HL-60 (cell line): Measurements from ENCODE around the gene CPAMD8.

ENCODE experiments used
- SPI1 ChIP-seq: IDR thresholded peaks from 2 replicates; pipeline ENCODE4 v1.6.1; 2012; ENCODE audit warnings: low read depth, mild to moderate bottlenecking, borderline replicate concordance
- TF ChIP-seq, protein P1 (sequence below): IDR thresholded peaks from 2 replicates; pipeline ENCODE4 v1.6.1; 2012; ENCODE audit warnings: low read depth; ENCODE audit not compliant: insufficient replicate concordance

- TF ChIP-seq, protein P1, sequence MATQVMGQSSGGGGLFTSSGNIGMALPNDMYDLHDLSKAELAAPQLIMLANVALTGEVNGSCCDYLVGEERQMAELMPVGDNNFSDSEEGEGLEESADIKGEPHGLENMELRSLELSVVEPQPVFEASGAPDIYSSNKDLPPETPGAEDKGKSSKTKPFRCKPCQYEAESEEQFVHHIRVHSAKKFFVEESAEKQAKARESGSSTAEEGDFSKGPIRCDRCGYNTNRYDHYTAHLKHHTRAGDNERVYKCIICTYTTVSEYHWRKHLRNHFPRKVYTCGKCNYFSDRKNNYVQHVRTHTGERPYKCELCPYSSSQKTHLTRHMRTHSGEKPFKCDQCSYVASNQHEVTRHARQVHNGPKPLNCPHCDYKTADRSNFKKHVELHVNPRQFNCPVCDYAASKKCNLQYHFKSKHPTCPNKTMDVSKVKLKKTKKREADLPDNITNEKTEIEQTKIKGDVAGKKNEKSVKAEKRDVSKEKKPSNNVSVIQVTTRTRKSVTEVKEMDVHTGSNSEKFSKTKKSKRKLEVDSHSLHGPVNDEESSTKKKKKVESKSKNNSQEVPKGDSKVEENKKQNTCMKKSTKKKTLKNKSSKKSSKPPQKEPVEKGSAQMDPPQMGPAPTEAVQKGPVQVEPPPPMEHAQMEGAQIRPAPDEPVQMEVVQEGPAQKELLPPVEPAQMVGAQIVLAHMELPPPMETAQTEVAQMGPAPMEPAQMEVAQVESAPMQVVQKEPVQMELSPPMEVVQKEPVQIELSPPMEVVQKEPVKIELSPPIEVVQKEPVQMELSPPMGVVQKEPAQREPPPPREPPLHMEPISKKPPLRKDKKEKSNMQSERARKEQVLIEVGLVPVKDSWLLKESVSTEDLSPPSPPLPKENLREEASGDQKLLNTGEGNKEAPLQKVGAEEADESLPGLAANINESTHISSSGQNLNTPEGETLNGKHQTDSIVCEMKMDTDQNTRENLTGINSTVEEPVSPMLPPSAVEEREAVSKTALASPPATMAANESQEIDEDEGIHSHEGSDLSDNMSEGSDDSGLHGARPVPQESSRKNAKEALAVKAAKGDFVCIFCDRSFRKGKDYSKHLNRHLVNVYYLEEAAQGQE = no peak
- TF ChIP-seq SPI1 = no peak
Observed at GRCh38 chr19:17070912-17071311, 44.3 kb upstream of the CPAMD8 start.
